Neural progenitor cell (in vitro differentiated cells): ENCODE results near the gene TUNAR. TPM values are rescaled to one million over a fixed set of nuclear protein-coding genes. Genes with fewer than 3 reads are reported as not detected.

Experiments used
- DNase-seq: peaks from one replicate; pipeline ENCODE4 v3.0.0-alpha.2; 2016; ENCODE audit warnings: low spot score
- H2AFZ ChIP-seq: fragments of 200-600 bp; sonication (generic); replicated peaks from 2 replicates; pipeline ENCODE4 v1.6.1; 2016; ENCODE audit warnings: antibody characterized with exemption
- H3F3A ChIP-seq: fragments of 200-600 bp; sonication (generic); 2 replicates; pipeline ENCODE4 v1.6.1; 2016; ENCODE audit warnings: antibody characterized with exemption, low read depth
- H3K27ac ChIP-seq: fragments of 200-600 bp; sonication (generic); 2 replicates; pipeline ENCODE4 v1.5.1; 2016; ENCODE audit warnings: mild to moderate bottlenecking
- H3K27me3 ChIP-seq: fragments of 200-600 bp; sonication (generic); 2 replicates; pipeline ENCODE4 v1.6.1; 2016; ENCODE audit warnings: mild to moderate bottlenecking, moderate library complexity
- H3K36me3 ChIP-seq: fragments of 200-600 bp; sonication (generic); 2 replicates; pipeline ENCODE4 v1.5.1; 2016
- H3K4me1 ChIP-seq: fragments of 200-600 bp; sonication (generic); 2 replicates; pipeline ENCODE4 v1.6.1; 2016; ENCODE audit warnings: mixed run types
- H3K4me2 ChIP-seq: fragments of 200-600 bp; sonication (generic); 2 replicates; pipeline ENCODE4 v1.6.1; 2016
- H3K4me3 ChIP-seq: fragments of 200-600 bp; sonication (generic); 2 replicates; pipeline ENCODE4 v1.5.1; 2016
- H3K79me2 ChIP-seq: fragments of 200-600 bp; sonication (generic); 2 replicates; pipeline ENCODE4 v1.6.1; 2016; ENCODE audit warnings: low read depth
- H3K9ac ChIP-seq: fragments of 200-600 bp; sonication (generic); 2 replicates; pipeline ENCODE4 v1.6.1; 2016
- H3K9me3 ChIP-seq: fragments of 200-600 bp; sonication (generic); 2 replicates; pipeline ENCODE4 v1.5.1; 2016; ENCODE audit warnings: low read depth
- H4K20me1 ChIP-seq: fragments of 200-600 bp; sonication (generic); 2 replicates; pipeline ENCODE4 v1.6.1; 2016; ENCODE audit warnings: low read depth
- H3K27ac Mint-ChIP-seq: 3 replicates; pipeline ENCODE4 v1.8.0; 2021; ENCODE audit warnings: mixed read lengths
- H3K27me3 Mint-ChIP-seq: 2 replicates; pipeline ENCODE4 v1.8.0; 2022; ENCODE audit warnings: low read depth, mild to moderate bottlenecking, inconsistent platforms, moderate library complexity, mixed read lengths; ENCODE audit not compliant: insufficient read depth
- H3K36me3 Mint-ChIP-seq: 3 replicates; pipeline ENCODE4 v1.8.0; 2021; ENCODE audit warnings: mixed read lengths
- H3K4me1 Mint-ChIP-seq: 3 replicates; pipeline ENCODE4 v1.8.0; 2021; ENCODE audit warnings: mixed read lengths
- H3K4me3 Mint-ChIP-seq: 3 replicates; pipeline ENCODE4 v1.8.0; 2021; ENCODE audit warnings: mild to moderate bottlenecking, moderate library complexity, mixed read lengths
- H3K9me3 Mint-ChIP-seq: 3 replicates; pipeline ENCODE4 v1.8.0; 2020; ENCODE audit warnings: mixed read lengths
- EZH2 ChIP-seq: fragments of 200-600 bp; sonication (generic); IDR thresholded peaks from 2 replicates; pipeline ENCODE4 v1.6.1; 2017; ENCODE audit warnings: antibody characterized with exemption, mild to moderate bottlenecking, moderate library complexity
- EZH2phosphoT487 ChIP-seq: fragments of 200-600 bp; sonication (generic); IDR thresholded peaks from 2 replicates; pipeline ENCODE4 v1.6.1; 2017; ENCODE audit warnings: antibody characterized with exemption
- total RNA-seq: library from RNA; depleted of rRNA; stranded (reverse); fragments of >200 nt; gene quantifications from 2 replicates; pipeline ENCODE4 v1.2.3, GENCODE V29; 2015; ENCODE audit warnings: low replicate concordance
- TF ChIP-seq, protein P1 (sequence below): fragments of 200-600 bp; sonication (generic); IDR thresholded peaks from 2 replicates; pipeline ENCODE4 v1.5.1; 2017; ENCODE audit warnings: antibody characterized with exemption, mild to moderate bottlenecking

Gene TUNAR
- total RNA-seq, 1 donor from 2014 or later: 14.1 TPM

- H3K4me3 Mint-ChIP-seq: no peak overlapping the region
- no peak overlapping the region for H3K27ac Mint-ChIP-seq
- Histone ChIP-seq H4K20me1 (no peaks in the 10 kb centered on the region), H3K79me2 (no peaks in the 10 kb centered on the region), H3K4me1 (no peaks in the 10 kb centered on the region), H3K27me3 (no peaks in the 10 kb centered on the region), H3K4me2 (no peak overlapping the region), H2AFZ (no peak overlapping the region), H3K9me3 (no peaks in the 10 kb centered on the region), H3K36me3 (no peaks in the 10 kb centered on the region), H3F3A (peaks cover 7% of the 10 kb centered on the region), H3K9ac (no peak overlapping the region), H3K27ac (no peak overlapping the region), H3K4me3 (no peak overlapping the region)
- no peaks in the 10 kb centered on the region for H3K9me3 Mint-ChIP-seq
- DNase-seq: no peak
- TF ChIP-seq EZH2phosphoT487 (no peak), EZH2 (no peak)
- TF ChIP-seq, protein P1, sequence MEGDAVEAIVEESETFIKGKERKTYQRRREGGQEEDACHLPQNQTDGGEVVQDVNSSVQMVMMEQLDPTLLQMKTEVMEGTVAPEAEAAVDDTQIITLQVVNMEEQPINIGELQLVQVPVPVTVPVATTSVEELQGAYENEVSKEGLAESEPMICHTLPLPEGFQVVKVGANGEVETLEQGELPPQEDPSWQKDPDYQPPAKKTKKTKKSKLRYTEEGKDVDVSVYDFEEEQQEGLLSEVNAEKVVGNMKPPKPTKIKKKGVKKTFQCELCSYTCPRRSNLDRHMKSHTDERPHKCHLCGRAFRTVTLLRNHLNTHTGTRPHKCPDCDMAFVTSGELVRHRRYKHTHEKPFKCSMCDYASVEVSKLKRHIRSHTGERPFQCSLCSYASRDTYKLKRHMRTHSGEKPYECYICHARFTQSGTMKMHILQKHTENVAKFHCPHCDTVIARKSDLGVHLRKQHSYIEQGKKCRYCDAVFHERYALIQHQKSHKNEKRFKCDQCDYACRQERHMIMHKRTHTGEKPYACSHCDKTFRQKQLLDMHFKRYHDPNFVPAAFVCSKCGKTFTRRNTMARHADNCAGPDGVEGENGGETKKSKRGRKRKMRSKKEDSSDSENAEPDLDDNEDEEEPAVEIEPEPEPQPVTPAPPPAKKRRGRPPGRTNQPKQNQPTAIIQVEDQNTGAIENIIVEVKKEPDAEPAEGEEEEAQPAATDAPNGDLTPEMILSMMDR: no peak
- no peaks in the 10 kb centered on the region for H3K36me3 Mint-ChIP-seq
- peaks cover 15% of the 10 kb centered on the region for H3K4me1 Mint-ChIP-seq
- peaks cover 9% of the 10 kb centered on the region for H3K27me3 Mint-ChIP-seq
Observed at GRCh38 chr14:95910628-95911027, 34.0 kb downstream of the TUNAR start.

GRCh38 chr14:95911456-95911855, 34.8 kb downstream of the TUNAR start:
- DNase-seq: no peak
- H3K27ac ChIP-seq: no peak overlapping the region
- H3K4me2 ChIP-seq: no peak overlapping the region
- H3F3A ChIP-seq: peaks cover 7% of the 10 kb centered on the region
- H3K9me3 ChIP-seq: no peaks in the 10 kb centered on the region
- H3K36me3 ChIP-seq: no peaks in the 10 kb centered on the region
- peak overlapping the region; percentile 67 for H3K27ac Mint-ChIP-seq
- no peaks in the 10 kb centered on the region for H3K27me3 ChIP-seq
- no peak overlapping the region for H3K4me3 ChIP-seq
- no peaks in the 10 kb centered on the region for H3K4me1 ChIP-seq
- H3K4me1 Mint-ChIP-seq: peaks cover 15% of the 10 kb centered on the region
- no peak overlapping the region for H3K4me3 Mint-ChIP-seq
- no peaks in the 10 kb centered on the region for H4K20me1 ChIP-seq
- H3K9me3 Mint-ChIP-seq: no peaks in the 10 kb centered on the region
- H3K27me3 Mint-ChIP-seq: peaks cover 9% of the 10 kb centered on the region
- H3K36me3 Mint-ChIP-seq: no peaks in the 10 kb centered on the region
- no peaks in the 10 kb centered on the region for H3K79me2 ChIP-seq
- TF ChIP-seq, protein P1: no peak
- TF ChIP-seq EZH2phosphoT487 (no peak), EZH2 (no peak)
- H3K9ac ChIP-seq: no peak overlapping the region
- no peak overlapping the region for H2AFZ ChIP-seq

DNA sequence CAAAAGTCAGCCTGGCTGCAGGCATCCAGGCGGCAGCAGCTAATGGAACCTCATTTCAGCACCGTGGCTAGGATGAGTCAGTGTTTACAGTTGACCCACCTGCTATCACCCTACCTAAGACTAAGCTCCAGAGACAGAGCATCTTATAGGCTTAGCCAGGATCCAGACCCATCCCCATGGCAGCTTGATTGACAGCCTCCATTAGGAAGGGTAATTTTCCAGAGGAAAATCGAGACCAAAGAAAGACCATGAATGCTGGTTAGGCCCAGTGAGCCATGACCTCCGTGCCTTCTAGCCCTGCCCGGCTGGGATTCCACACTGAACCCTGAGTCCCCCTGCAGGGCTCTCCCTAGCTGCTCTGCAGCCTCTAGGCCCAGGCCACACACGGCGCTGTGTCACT, 38.7 kb downstream of the TUNAR start:
- peak; percentile 37 for DNase-seq
- Mint-ChIP-seq H3K4me3 (no peak overlapping the region), H3K36me3 (no peaks in the 10 kb centered on the region), H3K4me1 (peaks cover 19% of the 10 kb centered on the region), H3K9me3 (no peaks in the 10 kb centered on the region), H3K27ac (no peak overlapping the region), H3K27me3 (peaks cover 6% of the 10 kb centered on the region)
- H2AFZ ChIP-seq: no peak overlapping the region
- H3K9me3 ChIP-seq: no peaks in the 10 kb centered on the region
- peaks cover 25% of the 10 kb centered on the region for H3F3A ChIP-seq
- no peaks in the 10 kb centered on the region for H3K27me3 ChIP-seq
- TF ChIP-seq, protein P1: no peak
- no peak overlapping the region for H3K9ac ChIP-seq
- no peaks in the 10 kb centered on the region for H3K36me3 ChIP-seq
- no peaks in the 10 kb centered on the region for H3K79me2 ChIP-seq
- H3K27ac ChIP-seq: no peak overlapping the region
- no peak overlapping the region for H3K4me3 ChIP-seq
- H4K20me1 ChIP-seq: no peaks in the 10 kb centered on the region
- H3K4me1 ChIP-seq: peaks cover 19% of the 10 kb centered on the region
- H3K4me2 ChIP-seq: no peak overlapping the region
